Endothelial cell of umbilical vein (primary cell): ENCODE results near the gene TMOD2. TPM values are rescaled to one million over a fixed set of nuclear protein-coding genes. Genes with fewer than 3 reads are reported as not detected.

ENCODE experiments used
- BruUV-seq: library from RNA; stranded (reverse); fragments of 400-500 nt; replicated peaks from 2 replicates; lab custom pipeline; 2021; lab: Mats Ljungman, UMichigan
- CTCF ChIA-PET: fragments of 300-600, 350-600 bp; sonication (Branson Sonifier 250); formaldehyde crosslinking; loops from one replicate; lab custom pipeline; 2021; ENCODE audit warnings: antibody characterized with exemption, inconsistent platforms; lab: Charles Lee
- POLR2A ChIA-PET: fragments of 300-600, 350-600 bp; sonication (Branson Sonifier 250); formaldehyde crosslinking; loops from one replicate; lab custom pipeline; 2021; ENCODE audit warnings: antibody characterized with exemption, inconsistent platforms; lab: Charles Lee
- DNase-seq: peaks from one replicate; pipeline ENCODE4 v3.0.0-alpha.2; 2011; ENCODE audit warnings: low read depth, low spot score
- FAIRE-seq: peaks from 2 replicates; lab custom pipeline; 2011; peaks lifted over from hg19 to GRCh38; lab: Jason Lieb, UNC
- H2AFZ ChIP-seq: 2 replicates; pipeline ENCODE4 v1.6.0; 2012; ENCODE audit warnings: low read depth, low read length, control low read depth, inconsistent platforms
- H3K27ac ChIP-seq: 2 replicates; pipeline ENCODE4 v1.5.1; 2011; ENCODE audit warnings: low read depth, mild to moderate bottlenecking, control low read depth, low read length, moderate library complexity; ENCODE audit not compliant: insufficient read depth
- H3K27me3 ChIP-seq, 2 experiments: 2 replicates each; pipeline versions ENCODE4 v1.6.0 to v1.6.1; 2011; ENCODE audit warnings: low read length in 2 of 2, mixed read lengths in 1 of 2; ENCODE audit not compliant: control insufficient read depth in 2 of 2, insufficient read depth in 2 of 2
- H3K36me3 ChIP-seq, 2 experiments: 2 replicates in 1 of 2; 3 replicates in 1 of 2; pipeline ENCODE4 v1.5.1; 2011; ENCODE audit warnings: low read length in 2 of 2, mild to moderate bottlenecking in 1 of 2, moderate library complexity in 1 of 2; ENCODE audit not compliant: control insufficient read depth in 2 of 2, insufficient read depth in 2 of 2; ENCODE audit errors: extremely low read depth in 1 of 2
- H3K4me1 ChIP-seq: 3 replicates; pipeline ENCODE4 v1.5.1; 2011; ENCODE audit warnings: mild to moderate bottlenecking, low read length; ENCODE audit not compliant: control insufficient read depth, insufficient read depth; ENCODE audit errors: extremely low read depth
- H3K4me2 ChIP-seq: 2 replicates; pipeline ENCODE4 v1.6.1; 2011; ENCODE audit warnings: low read length, control low read depth, mixed read lengths; ENCODE audit not compliant: insufficient read depth
- H3K4me3 ChIP-seq, 3 experiments: fragments of 200-600 bp in 1 of 3; sonication (generic), shearing (Covaris generic) in 1 of 3; replicated peaks in 1 of 3; 2 replicates each; pipeline ENCODE4 v1.5.1; 2011 to 2016; ENCODE audit warnings: control low read depth in 3 of 3, low read length in 3 of 3, mild to moderate bottlenecking in 2 of 3, inconsistent platforms in 1 of 3, low read depth in 1 of 3, moderate library complexity in 1 of 3; ENCODE audit not compliant: insufficient read depth in 1 of 3
- H3K79me2 ChIP-seq: 2 replicates; pipeline ENCODE4 v1.6.0; 2012; ENCODE audit warnings: low read length, inconsistent platforms; ENCODE audit not compliant: control insufficient read depth, insufficient read depth
- H3K9ac ChIP-seq: replicated peaks from 2 replicates; pipeline ENCODE3; 2011; ENCODE audit warnings: low read length, control low read depth; ENCODE audit not compliant: insufficient read depth; ENCODE audit errors: extremely low read depth
- H3K9me1 ChIP-seq: replicated peaks from 3 replicates; pipeline ENCODE4 v1.6.0; 2011; ENCODE audit warnings: mild to moderate bottlenecking, low read length; ENCODE audit not compliant: control insufficient read depth, insufficient read depth; ENCODE audit errors: extremely low read depth
- H3K9me3 ChIP-seq: replicated peaks from 2 replicates; pipeline ENCODE4 v1.5.1; 2012; ENCODE audit warnings: low read length, inconsistent platforms; ENCODE audit not compliant: control insufficient read depth, insufficient read depth
- H4K20me1 ChIP-seq: replicated peaks from 2 replicates; pipeline ENCODE3; 2011; ENCODE audit warnings: mild to moderate bottlenecking, low read length; ENCODE audit not compliant: control insufficient read depth, insufficient read depth; ENCODE audit errors: extremely low read depth
- CTCF ChIP-seq, 2 donors: IDR thresholded peaks; 1 replicate in 1 of 2; 2 replicates in 1 of 2; pipeline ENCODE4 v1.5.1; 2011; ENCODE audit warnings: low read length in 2 of 2, mild to moderate bottlenecking in 2 of 2, moderate library complexity in 2 of 2, control low read depth in 1 of 2, inconsistent platforms in 1 of 2, low read depth in 1 of 2; ENCODE audit not compliant: insufficient read depth in 1 of 2; ENCODE audit errors: extremely low read depth in 1 of 2
- MAX ChIP-seq: IDR thresholded peaks from 2 replicates; pipeline ENCODE4 v1.6.1; 2011; ENCODE audit not compliant: insufficient read depth, insufficient read length
- dilution Hi-C: fragments of 300-500 bp; cut with MboI; formaldehyde crosslinking; loops from one replicate; pipeline ENCODE4 v1.15.0; 2019; ENCODE audit warnings: low sequenced_read_pairs; ENCODE audit not compliant: extremely low pct_ligation_motif_present
- intact Hi-C: fragments of 100-400 bp; cut with micrococcal nuclease; formaldehyde crosslinking; loops from one replicate; pipeline ENCODE4 v1.10.0; 2022
- polyA plus RNA-seq, 4 experiments: library from polyadenylated mRNA; depleted of rRNA in 3 of 4; stranded (reverse) in 3 of 4; unstranded in 1 of 4; fragments of >200 nt; gene quantifications; 2 replicates each; pipeline versions ENCODE4 v1.2.1 to v1.2.3, GENCODE V29; 2011 to 2012; ENCODE audit warnings: missing spikeins in 1 of 4
- total RNA-seq: library from RNA; stranded (reverse); gene quantifications from 2 replicates; pipeline ENCODE4 v1.2.3, GENCODE V29; 2021

TMOD2 gene
- total and polyA plus RNA-seq, 2 donors (not counting 3 experiments of a cell fraction or from before 2014, with no cell fraction given) = 0.46 to 2.7 TPM

DNA sequence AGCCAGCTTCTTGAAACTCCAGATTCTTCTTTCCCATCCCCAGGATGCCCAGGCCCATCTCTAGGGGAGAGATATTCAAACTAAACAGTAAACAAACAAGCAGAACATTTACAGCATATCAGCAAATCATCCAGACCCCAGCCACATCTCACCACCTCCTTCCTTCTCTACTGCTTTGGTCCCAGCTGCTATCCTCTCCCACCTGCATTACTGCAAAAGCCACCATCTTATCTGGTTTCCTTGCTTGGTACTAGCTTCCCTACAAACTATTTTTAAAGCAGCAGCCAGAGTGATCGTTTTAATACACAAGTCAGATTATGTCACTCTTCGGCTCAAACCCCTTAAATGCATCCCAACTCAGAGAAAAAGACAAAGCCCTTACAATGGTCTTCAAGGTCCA lies 18.8 kb upstream of the TMOD2 start:
- H3K36me3 ChIP-seq = no peaks in the 10 kb centered on the region
- intact Hi-C loops (no loop called here), dilution Hi-C loops (no loop called here)
- ChIA-PET POLR2A (no interaction called here), CTCF (interaction anchor here (1.0 to 2.8 kb wide), 3 partner anchors 11 to 82 kb away, joined by 3 to 9 read pairs (median 7); no protein-coding TSS in a partner anchor)
- H3K9ac ChIP-seq = no peak overlapping the region
- H4K20me1 ChIP-seq = no peaks in the 10 kb centered on the region
- BruUV-seq = no TSS peak
- H2AFZ ChIP-seq = no peak overlapping the region
- peaks cover 3% of the 10 kb centered on the region for H3K4me1 ChIP-seq
- no peaks in the 10 kb centered on the region for H3K9me3 ChIP-seq
- no peaks in the 10 kb centered on the region for H3K9me1 ChIP-seq
- no peaks in the 10 kb centered on the region for H3K27me3 ChIP-seq
- FAIRE-seq = no peak
- no peak overlapping the region for H3K27ac ChIP-seq
- H3K79me2 ChIP-seq = no peaks in the 10 kb centered on the region
- DNase-seq = no peak
- no peak overlapping the region for H3K4me3 ChIP-seq
- TF ChIP-seq CTCF (IDR thresholded peaks at IDR 0.05; ENCODE audit: extremely low read depth in 1 of 2, insufficient read depth in 1 of 2, low read depth in 1 of 2, low read length in 2 of 2) = no peak
- H3K4me2 ChIP-seq = no peak overlapping the region

- no TSS peak for BruUV-seq
- H3K4me3 ChIP-seq = no peak overlapping the region
- H3K27me3 ChIP-seq = no peaks in the 10 kb centered on the region
- dilution Hi-C loops (no loop called here), intact Hi-C loops (loop anchor here (5.0 kb wide), 1 partner anchor 42 kb away; no protein-coding TSS in a partner anchor)
- no peak overlapping the region for H3K4me2 ChIP-seq
- CTCF ChIA-PET = interaction anchor here (1.1 to 3.2 kb wide), 3 partner anchors 74 to 85 kb away, joined by 3 to 25 read pairs (median 9); no protein-coding TSS in a partner anchor
- H3K4me1 ChIP-seq = peaks cover 3% of the 10 kb centered on the region
- no peaks in the 10 kb centered on the region for H3K9me3 ChIP-seq
- H3K27ac ChIP-seq = no peak overlapping the region
- no peak for TF ChIP-seq MAX
- POLR2A ChIA-PET = no interaction called here
- no peaks in the 10 kb centered on the region for H3K9me1 ChIP-seq
- DNase-seq (no peak), FAIRE-seq (no peak)
- H2AFZ ChIP-seq = no peak overlapping the region
- no peaks in the 10 kb centered on the region for H3K36me3 ChIP-seq
- no peaks in the 10 kb centered on the region for H3K79me2 ChIP-seq
- no peaks in the 10 kb centered on the region for H4K20me1 ChIP-seq
- no peak overlapping the region for H3K9ac ChIP-seq
These were observed 16.0 kb upstream of the TMOD2 start for GRCh38 chr15:51735228-51736010.
